Mucosa of gallbladder (tissue), 1 donor: ENCODE measurements around the gene IP6K3. TPM values are rescaled to one million over a fixed set of nuclear protein-coding genes. Genes with fewer than 3 reads are reported as not detected.

ENCODE experiments used
- DNase-seq: peaks from one replicate; pipeline ENCODE4 v3.0.0-alpha.2; 2020; ENCODE audit warnings: low spot score
- total RNA-seq: library from RNA; stranded (reverse); gene quantifications from one replicate; pipeline ENCODE4 v1.2.1, GENCODE V29; 2021
- donor health status: DM: no; HTN: no; CAD: no.

The IP6K3 gene
- total RNA-seq, 1 donor from 2014 or later, result 0.26 TPM

- DNase-seq, result no peak
Measured at GRCh38 chr6:33723371-33724085, 23.2 kb downstream of the IP6K3 start.

GRCh38 chr6:33722103-33722623, 24.5 kb downstream of the IP6K3 start:
- no peak for DNase-seq

GRCh38 chr6:33721508-33721907, 25.2 kb downstream of the IP6K3 start:
- no peak for DNase-seq

- DNase-seq, result no peak
Measured at GRCh38 chr6:33720998-33721397, 25.7 kb downstream of the IP6K3 start.

GRCh38 chr6:33719326-33719987, 27.2 kb downstream of the IP6K3 start:
- no peak for DNase-seq

GRCh38 chr6:33718713-33719112, 28.0 kb downstream of the IP6K3 start:
- no peak for DNase-seq

GRCh38 chr6:33717934-33718455, 28.7 kb downstream of the IP6K3 start:
- DNase-seq, result no peak

- no peak for DNase-seq
Measured at GRCh38 chr6:33716890-33717632, 29.6 kb downstream of the IP6K3 start.

- peak; percentile 70 for DNase-seq
Measured at GRCh38 chr6:33716379-33716778, 30.3 kb downstream of the IP6K3 start.

- no peak for DNase-seq
Measured at GRCh38 chr6:33714385-33715040, 32.2 kb downstream of the IP6K3 start.

- DNase-seq, result no peak
Measured at GRCh38 chr6:33713786-33714185, 32.9 kb downstream of the IP6K3 start.

- DNase-seq, result no peak
Measured at GRCh38 chr6:33712914-33713313, 33.8 kb downstream of the IP6K3 start.

GRCh38 chr6:33711140-33712129, 35.3 kb downstream of the IP6K3 start, which contains the start of gene UQCC2:
Gene UQCC2 (minus strand): TSS chr6:33711700. CDS start chr6:33711686, 14 bp downstream.
- peak; percentile 98 for DNase-seq

GRCh38 chr6:33710296-33711121, 36.2 kb downstream of the IP6K3 start:
- DNase-seq, result no peak

GRCh38 chr6:33709605-33710295, 37.0 kb downstream of the IP6K3 start:
- no peak for DNase-seq

- no peak for DNase-seq
Measured at GRCh38 chr6:33708516-33709204, 38.0 kb downstream of the IP6K3 start.

GRCh38 chr6:33707771-33708170, 38.9 kb downstream of the IP6K3 start:
- DNase-seq, result no peak
